SK-N-SH treated with all-trans-retinoic acid at 6 μM for 48 hours (cell line): ENCODE results near the gene KLHL3.

Source experiments
- ATAC-seq: fragments of 200-7000 bp; cut with Tn5 transposase; 3 replicates; pipeline ENCODE4 v1.9.1; 2020; ENCODE audit warnings: mild to moderate bottlenecking, moderate library complexity
- ARNTL ChIP-seq: fragments of 450-650 bp; formaldehyde crosslinking; IDR thresholded peaks from 2 replicates; pipeline ENCODE4 v1.5.0; 2020; ENCODE audit warnings: low read depth, mild to moderate bottlenecking, moderate library complexity, borderline replicate concordance
- BACH2 ChIP-seq: fragments of 250-450 bp; sonication (Bioruptor Pico); IDR thresholded peaks from 2 replicates; pipeline ENCODE4 v1.9.0; 2021; ENCODE audit warnings: mild to moderate bottlenecking, borderline replicate concordance
- CREB5 ChIP-seq: fragments of 250-450 bp; sonication (Bioruptor Pico); IDR thresholded peaks from 2 replicates; pipeline ENCODE4 v1.5.1; 2020; ENCODE audit warnings: low read depth, mild to moderate bottlenecking, moderate library complexity
- CSDC2 ChIP-seq: fragments of 250-450 bp; sonication (Bioruptor Pico); IDR thresholded peaks from 2 replicates; pipeline ENCODE4 v1.5.0; 2020; ENCODE audit warnings: mild to moderate bottlenecking, moderate library complexity
- CSRNP3 ChIP-seq: fragments of 250-450 bp; sonication (Bioruptor Pico); IDR thresholded peaks from 2 replicates; pipeline ENCODE4 v1.5.1; 2021; ENCODE audit warnings: mild to moderate bottlenecking, moderate library complexity
- ESRRG ChIP-seq: fragments of 250-450 bp; sonication (Bioruptor Pico); IDR thresholded peaks from 2 replicates; pipeline ENCODE4 v1.6.1; 2021; ENCODE audit warnings: mild to moderate bottlenecking
- ISL1 ChIP-seq: fragments of 250-450 bp; sonication (Bioruptor Pico); IDR thresholded peaks from 2 replicates; pipeline ENCODE4 v2.1.2; 2022; ENCODE audit warnings: mild to moderate bottlenecking, moderate library complexity
- OSR1 ChIP-seq: fragments of 250-450 bp; sonication (Bioruptor Pico); IDR thresholded peaks from 2 replicates; pipeline ENCODE4 v1.8.0; 2022; ENCODE audit warnings: moderate library complexity, mild to moderate bottlenecking, inconsistent platforms
- PATZ1 ChIP-seq: fragments of 250-450 bp; sonication (Bioruptor Pico); IDR thresholded peaks from 2 replicates; pipeline ENCODE4 v1.8.0; 2020; ENCODE audit warnings: mild to moderate bottlenecking, moderate library complexity, borderline replicate concordance
- POU6F1 ChIP-seq: fragments of 250-450 bp; sonication (Bioruptor Pico); IDR thresholded peaks from 2 replicates; pipeline ENCODE4 v1.8.0; 2021; ENCODE audit warnings: low read depth, mild to moderate bottlenecking, moderate library complexity, borderline replicate concordance
- RARB ChIP-seq: fragments of 250-450 bp; sonication (Bioruptor Pico); IDR thresholded peaks from 2 replicates; pipeline ENCODE4 v1.8.0; 2021; ENCODE audit warnings: mild to moderate bottlenecking, moderate library complexity
- TCF4 ChIP-seq: fragments of 250-450 bp; sonication (Bioruptor Pico); IDR thresholded peaks from 2 replicates; pipeline ENCODE4 v1.8.0; 2021; ENCODE audit warnings: mild to moderate bottlenecking, moderate library complexity, borderline replicate concordance
- TOX ChIP-seq: fragments of 250-450 bp; sonication (Bioruptor Pico); IDR thresholded peaks from 2 replicates; pipeline ENCODE4 v1.8.0; 2021; ENCODE audit warnings: mild to moderate bottlenecking, moderate library complexity, borderline replicate concordance
- TSHZ2 ChIP-seq: fragments of 250-450 bp; sonication (Bioruptor Pico); IDR thresholded peaks from 2 replicates; pipeline ENCODE4 v1.5.0; 2020; ENCODE audit warnings: mild to moderate bottlenecking, moderate library complexity
- ZC3H10 ChIP-seq: fragments of 250-450 bp; sonication (Bioruptor Pico); IDR thresholded peaks from 2 replicates; pipeline ENCODE4 v1.5.1; 2021; ENCODE audit warnings: mild to moderate bottlenecking, moderate library complexity
- ZFP3 ChIP-seq: fragments of 250-450 bp; sonication (Bioruptor Pico); IDR thresholded peaks from 2 replicates; pipeline ENCODE4 v1.5.0; 2020; ENCODE audit warnings: mild to moderate bottlenecking, moderate library complexity
- ZFP30 ChIP-seq: fragments of 450-650 bp; formaldehyde crosslinking; IDR thresholded peaks from 2 replicates; pipeline ENCODE4 v1.5.0; 2022; ENCODE audit warnings: mild to moderate bottlenecking, moderate library complexity
- ZNF70 ChIP-seq: fragments of 450-650 bp; formaldehyde crosslinking; IDR thresholded peaks from 2 replicates; pipeline ENCODE4 v1.5.0; 2020; ENCODE audit warnings: mild to moderate bottlenecking, moderate library complexity
- ZNF8 ChIP-seq: fragments of 450-650 bp; formaldehyde crosslinking; IDR thresholded peaks from 2 replicates; pipeline ENCODE4 v1.5.0; 2020; ENCODE audit warnings: mild to moderate bottlenecking, moderate library complexity

Gene KLHL3

GRCh38 chr5:137624786-137625349, 111.0 kb downstream of the KLHL3 start:
- ATAC-seq: no peak
- TF ChIP-seq TCF4 (CRISPR knock-in tag) (no peak), ZNF8 (no peak), ESRRG (no peak), TOX (CRISPR knock-in tag) (no peak), OSR1 (CRISPR knock-in tag) (no peak), ISL1 (no peak), PATZ1 (no peak), ZFP30 (no peak), POU6F1 (CRISPR knock-in tag) (no peak), ZFP3 (CRISPR knock-in tag) (no peak), CREB5 (CRISPR knock-in tag) (no peak), ARNTL (CRISPR knock-in tag) (no peak), RARB (CRISPR knock-in tag) (no peak), ZNF70 (no peak), BACH2 (CRISPR knock-in tag) (no peak), CSDC2 (CRISPR knock-in tag) (no peak)

GRCh38 chr5:137622850-137623249, 113.0 kb downstream of the KLHL3 start:
- TF ChIP-seq ARNTL (CRISPR knock-in tag) (no peak), ZC3H10 (CRISPR knock-in tag) (no peak)
- TF ChIP-seq, all 23 proteins: peak for 0
- ATAC-seq: no peak

- no peak for TF ChIP-seq TSHZ2 (CRISPR knock-in tag)
- TF ChIP-seq BACH2 (CRISPR knock-in tag): no peak
- no peak for TF ChIP-seq TOX (CRISPR knock-in tag)
- no peak for TF ChIP-seq ISL1
- no peak for TF ChIP-seq CSRNP3
- no peak for TF ChIP-seq POU6F1 (CRISPR knock-in tag)
- no peak for TF ChIP-seq RARB (CRISPR knock-in tag)
- peak; percentile 17; the same call in 2 of the 3 replicates for ATAC-seq
These were observed 113.7 kb downstream of the KLHL3 start for GRCh38 chr5:137621861-137622823.
